D721Med (cell line): ENCODE measurements around the gene METTL21A.
A peak's percentile ranks its signal among the peaks of the same experiment; 100 is the strongest.

Experiments
- DNase-seq: peaks from one replicate; pipeline ENCODE4 v3.0.0; 2011; ENCODE audit warnings: low spot score; ENCODE audit not compliant: insufficient read length
- FAIRE-seq: peaks from 2 replicates; lab custom pipeline; 2011; peaks lifted over from hg19 to GRCh38; lab: Jason Lieb, UNC
- CTCF ChIP-seq: IDR thresholded peaks from 2 replicates; pipeline ENCODE4 v1.5.1; 2012; ENCODE audit warnings: mild to moderate bottlenecking, control low read depth; ENCODE audit not compliant: insufficient read depth; ENCODE audit errors: missing control alignments

METTL21A gene

DNA sequence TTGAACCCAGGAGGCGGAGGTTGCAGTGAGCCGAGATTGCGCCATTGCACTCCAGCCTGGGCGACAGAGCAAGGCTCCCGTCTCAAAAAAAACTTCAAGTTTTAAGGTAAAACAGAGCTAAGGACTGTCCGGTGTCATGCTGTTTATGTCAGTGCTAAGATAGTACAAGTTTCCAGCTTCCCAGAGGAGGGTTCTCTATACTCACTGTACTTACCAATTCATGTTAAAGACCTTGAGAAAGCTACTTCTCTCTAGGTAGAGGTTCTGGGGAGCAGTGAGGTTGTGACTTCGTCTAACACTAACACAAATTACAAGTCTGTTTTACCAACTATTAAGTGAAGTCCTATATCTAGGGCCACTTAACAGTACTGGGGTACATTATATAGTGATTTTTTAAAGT, 18.8 kb downstream of the METTL21A start:
- no peak for FAIRE-seq
- no peak for DNase-seq

GRCh38 chr2:207603486-207603885, 21.7 kb downstream of the METTL21A start:
- TF ChIP-seq CTCF = no peak
- DNase-seq = no peak
- FAIRE-seq = no peak

More for the DNA sequence above, 18.8 kb downstream of the METTL21A start:
- TF ChIP-seq CTCF = no peak

DNA sequence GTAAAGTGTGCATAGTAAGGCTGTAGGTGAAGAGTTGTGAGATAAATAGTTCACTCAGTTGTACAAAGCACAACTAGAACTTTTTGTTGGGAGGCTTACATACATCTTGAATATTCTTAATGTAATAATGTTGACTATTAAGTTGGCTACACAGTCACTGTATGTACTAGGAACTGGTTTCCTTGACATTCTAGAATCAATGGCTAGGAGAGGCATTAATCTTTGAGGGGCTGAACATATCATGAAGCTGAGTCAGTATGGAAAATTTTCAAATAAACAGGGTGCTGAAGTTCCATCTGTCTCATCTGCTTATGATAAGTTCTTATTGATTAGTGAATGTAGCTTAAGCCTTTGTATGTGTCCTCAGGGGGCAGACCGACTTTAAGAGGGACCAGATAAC, 23.4 kb downstream of the METTL21A start:
- DNase-seq = no peak
- no peak for TF ChIP-seq CTCF
- FAIRE-seq = peak; percentile 96

- TF ChIP-seq CTCF = no peak
- no peak for FAIRE-seq
Observed at GRCh38 chr2:207600231-207600630, 25.0 kb downstream of the METTL21A start.

GRCh38 chr2:207599636-207600035, 25.6 kb downstream of the METTL21A start:
- no peak for TF ChIP-seq CTCF
- DNase-seq = no peak
- FAIRE-seq = no peak

More at GRCh38 chr2:207600231-207600630, 25.0 kb downstream of the METTL21A start:
- no peak for DNase-seq

- FAIRE-seq (no peak), DNase-seq (no peak)
- no peak for TF ChIP-seq CTCF
Observed at GRCh38 chr2:207594731-207595130, 30.5 kb downstream of the METTL21A start.

DNA sequence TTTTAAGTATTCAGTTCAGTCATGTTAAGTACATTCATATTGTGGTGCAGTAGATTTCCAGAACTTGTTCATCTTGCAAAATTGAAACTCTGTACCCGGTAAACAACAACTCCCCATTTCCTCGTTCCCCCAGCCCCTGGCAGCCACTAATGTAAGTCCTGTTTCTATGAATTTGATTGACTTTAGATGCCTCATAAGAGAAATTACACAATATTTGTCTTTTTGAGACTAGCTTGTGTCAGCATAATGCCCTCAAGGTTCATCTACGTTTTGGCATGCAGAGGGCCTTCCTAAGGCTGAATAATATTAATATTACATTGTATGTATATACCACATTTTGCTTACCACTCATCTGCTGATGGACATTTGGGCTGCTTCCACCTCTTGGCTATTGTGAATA, 30.9 kb downstream of the METTL21A start:
- DNase-seq = no peak
- TF ChIP-seq CTCF = no peak
- FAIRE-seq = no peak
